Measurements from ENCODE around the gene RDH11.

- TF ChIP-seq CTCF (conservative IDR thresholded peaks at IDR 0.05; ENCODE audit: low read length) (no peak), EZH2phosphoT487 (IDR thresholded peaks at IDR 0.05; ENCODE audit: borderline replicate concordance) (no peak)
These were observed 29.6 kb upstream of the RDH11 start for GRCh38 chr14:67725171-67725570.
